GM19395 (cell line): ENCODE results near the gene CAMKK1.

ENCODE experiments used
- ATAC-seq: cut with Tn5 transposase; IDR thresholded peaks from one replicate; pipeline ENCODE4 v1.9.1; 2021; ENCODE audit warnings: mild to moderate bottlenecking, moderate library complexity; ENCODE audit not compliant: unreplicated experiment

CAMKK1 gene

GRCh38 chr17:3815122-3815521 lies 77.7 kb downstream of the CAMKK1 start:
- no peak for ATAC-seq

GRCh38 chr17:3814361-3814760 lies 78.5 kb downstream of the CAMKK1 start:
- ATAC-seq: no peak

GRCh38 chr17:3813171-3813570 lies 79.7 kb downstream of the CAMKK1 start:
- no peak for ATAC-seq

- ATAC-seq: no peak
Measured at GRCh38 chr17:3812771-3813170, 80.1 kb downstream of the CAMKK1 start.

GRCh38 chr17:3812284-3812683 lies 80.6 kb downstream of the CAMKK1 start:
- ATAC-seq: no peak
